HG02943 (cell line): ENCODE measurements around the gene ATP8A1.
A peak's percentile ranks its signal among the peaks of the same experiment; 100 is the strongest.
"Not testable (repeated sequence)": the region's sequence is repeated elsewhere in the genome, so short reads cannot be mapped to it uniquely, and the experiment has no call there.

ENCODE experiments used
- ATAC-seq: cut with Tn5 transposase; IDR thresholded peaks from one replicate; pipeline ENCODE4 v1.9.1; 2021; ENCODE audit warnings: mild to moderate bottlenecking, low read depth, moderate library complexity; ENCODE audit not compliant: unreplicated experiment

Gene ATP8A1

DNA sequence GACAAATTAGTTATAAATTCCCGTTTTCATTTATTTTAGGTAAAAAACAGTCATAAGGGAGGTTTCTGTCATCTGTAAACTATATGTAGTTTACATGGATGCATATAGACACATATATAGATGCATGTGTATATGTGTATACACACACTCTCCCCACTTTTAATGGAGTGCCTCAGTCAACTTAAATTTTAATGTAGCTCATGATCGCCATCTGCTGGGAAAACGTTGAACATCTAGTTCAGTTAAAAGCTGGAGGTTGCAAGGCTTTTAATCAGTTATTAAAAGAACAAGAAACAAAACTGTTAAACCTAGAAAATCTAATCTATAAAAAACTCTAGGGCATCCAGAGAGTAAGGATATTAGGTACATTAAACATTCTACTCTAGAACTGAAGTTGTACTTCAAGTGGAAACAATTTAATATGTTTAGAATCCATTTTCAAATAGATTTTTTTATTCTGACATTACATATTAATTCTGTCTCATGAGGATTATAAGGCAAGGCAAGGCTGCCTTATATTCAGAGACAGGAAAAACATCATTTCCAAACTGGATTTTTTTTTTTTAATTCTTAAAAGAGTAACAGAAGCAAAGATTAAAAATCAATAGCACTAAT, 137.0 kb downstream of the ATP8A1 start:
- no peak for ATAC-seq

DNA sequence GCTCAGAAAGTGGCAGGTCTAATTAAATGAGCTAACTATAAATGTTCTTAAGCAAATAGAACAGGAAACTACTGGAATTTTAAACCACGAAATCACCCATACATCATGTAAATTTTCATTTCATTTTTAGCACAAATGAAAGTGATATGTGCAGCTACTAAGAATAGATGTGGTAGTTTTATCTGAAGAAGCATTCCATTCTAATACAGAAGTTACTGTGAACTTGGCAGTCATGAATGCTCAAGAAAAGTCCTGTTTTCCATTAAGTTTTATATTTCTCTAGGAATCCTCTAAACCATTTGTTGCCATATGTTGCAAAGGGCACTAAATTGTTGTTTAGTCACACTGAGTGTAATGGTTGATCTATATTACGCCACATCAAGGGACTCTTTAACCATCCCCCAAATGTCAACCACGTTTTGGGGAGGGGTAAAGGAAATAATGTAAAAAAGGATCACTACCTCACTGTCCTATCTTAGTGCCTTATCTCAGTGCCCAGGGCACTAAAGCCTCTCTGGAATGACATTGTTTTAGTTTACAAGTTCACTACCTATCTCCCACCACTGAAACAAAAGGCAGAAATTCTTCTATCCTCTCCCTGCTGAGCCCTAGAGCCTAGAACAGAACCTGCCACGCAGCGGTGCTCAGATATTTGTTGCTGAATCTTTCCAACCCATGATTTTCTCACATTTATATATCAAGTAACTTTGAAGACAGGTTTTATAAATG, 141.6 kb downstream of the ATP8A1 start:
- no peak for ATAC-seq

DNA sequence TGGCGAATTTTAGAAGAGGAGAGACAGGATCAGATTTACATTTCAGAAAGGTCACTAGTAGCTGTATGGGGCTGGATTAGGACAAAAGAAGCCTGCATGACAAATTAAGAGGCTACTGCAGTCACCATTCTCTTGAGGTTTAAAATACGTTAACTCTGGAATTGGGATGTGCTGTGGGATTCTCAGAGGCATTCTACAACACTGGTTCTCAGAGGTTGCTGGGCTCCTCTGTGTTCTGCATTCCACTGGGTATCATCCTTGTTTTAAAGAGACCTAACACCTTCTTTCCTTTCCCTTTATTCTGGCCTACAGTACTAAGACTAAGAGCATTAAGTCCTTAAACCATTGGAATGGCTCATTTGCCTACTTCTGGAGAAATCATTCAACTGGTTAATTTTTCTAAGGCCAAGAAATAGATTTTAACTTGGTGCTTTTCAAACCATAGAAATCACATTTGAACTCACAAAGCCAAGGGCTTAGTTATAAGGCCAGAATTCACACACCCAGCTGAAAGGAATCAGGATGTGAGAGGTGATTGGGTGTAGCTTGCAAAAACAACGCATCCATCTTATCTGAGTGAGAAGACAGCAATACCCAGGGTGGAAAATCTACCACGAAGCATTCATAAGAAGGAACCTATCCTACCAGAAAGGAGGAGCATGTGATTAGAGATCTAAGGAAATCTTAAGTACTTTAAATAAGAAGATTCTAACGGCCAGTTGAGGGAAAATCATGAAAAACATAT, 143.0 kb downstream of the ATP8A1 start:
- ATAC-seq = no peak

DNA sequence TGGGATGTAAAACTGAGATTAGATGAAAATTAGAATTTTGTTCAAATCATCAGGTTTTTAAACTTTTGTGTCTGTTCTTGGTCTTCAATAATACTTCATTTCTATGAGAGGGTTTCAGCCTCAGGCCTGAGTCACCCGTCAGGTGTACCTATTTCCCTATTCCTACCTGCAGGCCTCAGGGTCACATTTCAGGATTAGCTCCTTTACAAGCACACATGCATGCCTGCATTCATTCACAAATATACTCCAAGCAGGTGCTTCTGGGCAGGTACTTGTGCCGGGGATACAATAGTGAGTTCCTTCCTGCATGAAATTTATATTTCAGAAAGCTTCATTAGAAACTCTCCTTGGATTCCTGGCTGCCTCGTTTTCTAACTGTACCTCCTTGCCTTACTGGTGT, 144.7 kb downstream of the ATP8A1 start:
- no peak for ATAC-seq

DNA sequence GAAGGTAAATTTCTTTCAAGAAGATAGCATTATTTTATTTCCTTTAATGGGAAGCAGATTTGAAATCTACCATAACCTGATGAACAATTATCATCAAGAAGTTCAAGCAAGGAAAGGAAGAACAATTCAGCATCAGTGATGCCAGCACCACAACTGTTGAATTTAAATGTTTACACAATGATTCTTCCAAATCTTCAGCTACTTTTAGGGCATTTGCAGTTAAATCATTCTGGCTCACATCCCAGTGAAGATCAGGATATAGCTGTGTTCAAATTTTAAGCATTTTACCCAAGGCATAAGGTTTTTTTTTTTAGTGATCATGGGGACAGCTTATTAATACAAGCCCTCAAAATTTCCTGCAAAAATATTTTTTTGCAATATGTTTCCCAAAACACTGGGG, 146.7 kb downstream of the ATP8A1 start:
- ATAC-seq = no peak

DNA sequence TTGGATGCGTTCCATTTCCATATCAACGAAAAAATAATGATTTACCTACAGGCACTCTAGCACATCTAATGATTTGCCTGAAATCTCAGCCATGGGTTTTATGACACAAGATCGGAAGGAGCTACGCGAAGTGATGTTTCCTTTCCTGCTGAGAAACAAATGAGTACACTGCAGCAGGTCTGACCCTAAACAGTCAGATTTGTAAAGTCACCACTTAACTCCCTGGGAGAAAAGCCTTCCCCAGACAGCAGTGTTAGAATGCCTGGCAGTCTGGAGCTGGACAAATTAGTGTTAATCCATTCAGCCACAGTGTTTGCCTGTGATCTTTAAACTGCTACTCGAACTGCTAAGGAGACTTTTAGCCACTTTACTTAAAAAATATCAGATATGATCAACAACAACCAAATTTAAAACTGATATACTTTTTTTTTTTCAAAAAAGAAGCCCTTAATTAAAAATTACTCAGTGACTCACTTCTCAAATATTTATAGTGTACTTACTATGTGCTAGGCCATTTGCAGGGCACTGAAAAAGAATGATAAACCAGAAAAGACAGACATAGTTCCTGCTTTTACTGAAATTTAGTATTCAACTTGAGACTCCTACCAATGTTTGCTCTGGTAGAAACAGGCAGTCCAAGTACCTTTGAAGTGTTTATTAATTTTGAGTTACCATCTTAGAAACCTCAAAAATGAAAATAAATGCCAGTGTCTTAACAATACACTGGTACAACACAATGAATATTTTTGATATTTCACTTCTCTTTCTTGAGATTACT, 155.1 kb downstream of the ATP8A1 start:
- no peak for ATAC-seq

DNA sequence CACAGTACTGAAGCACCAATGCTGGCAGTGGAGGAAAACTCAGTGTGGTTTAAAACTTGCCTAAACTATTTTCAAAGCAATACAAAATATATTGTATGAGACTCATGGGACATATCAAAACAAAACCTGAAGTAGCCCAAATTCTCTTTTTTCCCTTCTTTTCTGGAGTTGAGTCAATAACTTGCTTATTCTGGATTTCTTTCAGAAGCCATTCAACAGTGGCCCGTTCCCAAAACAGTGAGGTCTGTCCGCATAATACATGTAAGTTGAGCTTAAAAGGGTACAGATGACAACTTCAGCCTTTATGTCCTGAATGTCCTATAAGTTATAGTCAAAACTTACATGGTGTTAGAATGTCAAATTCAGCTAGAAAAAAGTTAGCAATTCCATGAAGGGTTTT, 158.9 kb downstream of the ATP8A1 start:
- no peak for ATAC-seq

DNA sequence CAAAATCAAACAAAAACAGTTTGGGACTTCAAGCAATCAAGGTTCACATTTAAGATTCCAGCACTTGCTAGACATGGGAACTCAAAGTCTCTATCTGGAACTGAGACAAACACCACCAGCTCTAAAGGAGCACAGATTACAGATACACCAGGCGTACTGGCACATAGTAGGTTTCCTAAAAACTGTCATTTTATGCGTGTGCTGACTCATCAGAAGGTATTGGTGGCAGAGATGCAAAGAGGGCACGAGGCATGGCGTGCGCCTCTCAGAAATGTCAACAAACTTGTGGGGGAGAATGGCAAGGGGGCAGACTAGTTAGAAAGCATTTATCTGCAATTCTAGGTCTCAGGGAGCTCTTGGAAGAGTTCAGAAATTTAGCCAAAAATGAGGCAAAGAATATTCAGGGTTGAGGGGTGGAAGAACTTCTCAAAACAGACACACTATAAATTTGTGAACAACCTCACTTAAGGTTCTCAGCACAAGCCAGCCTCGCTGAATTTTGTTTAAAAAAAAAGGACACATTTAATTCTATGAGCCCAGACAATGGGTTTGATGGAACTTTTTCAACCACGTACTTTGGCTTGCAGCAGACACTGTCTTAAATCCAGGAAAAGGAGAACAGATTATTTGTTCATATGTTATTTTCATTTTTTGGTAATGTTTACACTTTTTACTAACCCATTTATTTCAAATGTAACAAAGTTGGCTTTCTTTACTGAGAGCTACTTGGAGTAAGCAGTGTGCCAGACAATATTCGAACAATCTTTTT, 159.6 kb downstream of the ATP8A1 start:
- no peak for ATAC-seq

DNA sequence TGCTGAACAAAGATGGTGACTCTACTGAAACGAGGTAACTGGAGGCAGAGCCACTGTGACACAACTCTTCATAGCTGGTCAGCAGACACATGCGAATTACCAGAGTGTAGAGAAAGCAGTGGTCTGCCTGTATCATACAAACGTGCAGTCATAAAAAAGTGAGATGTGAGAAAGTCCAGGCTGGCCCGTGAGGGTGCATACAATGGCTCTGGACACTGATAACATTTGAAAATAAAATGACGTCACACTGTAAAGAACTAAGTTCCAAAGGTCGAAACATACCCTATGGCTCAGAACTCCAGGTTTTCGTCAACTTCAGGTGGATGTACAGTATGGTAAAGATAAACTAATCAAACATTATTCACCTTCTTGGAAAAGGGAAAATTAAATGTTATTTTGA, 163.9 kb downstream of the ATP8A1 start:
- ATAC-seq = no peak

DNA sequence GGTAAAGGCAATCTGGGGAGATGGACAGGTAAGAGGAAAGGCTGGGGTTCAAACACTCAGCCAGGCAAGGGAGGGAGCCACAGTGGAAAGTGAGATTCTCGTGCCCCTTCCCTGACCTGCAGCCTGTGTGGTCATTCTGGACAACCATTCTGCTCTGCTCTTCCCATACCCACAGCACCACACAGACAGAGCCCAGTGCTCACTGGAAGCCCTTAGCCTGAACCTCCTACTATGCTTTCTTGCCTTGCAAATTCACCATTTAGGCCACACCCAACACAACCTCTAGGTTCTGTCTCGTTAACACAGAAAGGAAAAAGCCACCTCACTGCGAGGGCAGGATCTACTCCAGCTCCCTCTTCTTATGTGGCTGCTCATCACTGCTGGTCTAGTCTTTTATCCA, 166.9 kb downstream of the ATP8A1 start:
- ATAC-seq = no peak

DNA sequence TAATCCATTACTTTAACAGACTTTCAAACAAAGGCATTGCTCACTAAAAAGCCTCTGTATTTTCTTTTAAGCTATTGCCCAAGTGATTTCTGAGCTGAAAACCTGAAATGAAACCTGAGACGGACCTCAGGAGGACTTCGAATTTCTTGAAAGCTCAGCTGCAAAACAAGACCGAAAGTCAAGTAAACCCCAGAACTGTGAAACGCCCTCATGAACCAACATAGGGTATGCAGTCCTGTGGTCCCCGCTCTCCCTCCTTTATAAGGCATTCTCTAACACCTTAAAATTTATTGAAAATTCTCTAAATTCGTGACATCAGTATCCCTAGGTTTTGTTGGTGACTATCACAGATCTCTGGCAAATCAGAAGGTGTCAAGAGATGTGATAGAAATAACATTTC, 167.8 kb downstream of the ATP8A1 start:
- peak; percentile 73 for ATAC-seq

DNA sequence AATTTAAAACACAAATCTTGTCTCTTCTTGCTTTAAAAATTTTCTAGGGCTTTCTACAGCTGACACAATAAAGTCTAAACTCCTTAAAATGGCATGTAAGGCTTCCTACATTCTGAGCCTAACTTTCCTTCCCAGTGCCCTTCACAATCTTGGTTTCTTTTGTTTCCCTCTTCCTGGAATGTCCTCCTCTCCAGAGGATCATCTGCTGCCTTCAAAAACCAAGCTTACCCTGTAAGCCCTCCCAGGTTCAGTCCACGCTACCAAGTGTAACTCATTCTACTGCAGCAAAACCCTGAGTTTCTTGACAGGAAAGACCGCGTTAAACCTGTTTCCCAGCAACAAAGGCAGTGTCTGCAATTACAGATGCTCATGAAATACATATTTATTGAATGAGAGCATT, 168.4 kb downstream of the ATP8A1 start:
- no peak for ATAC-seq

DNA sequence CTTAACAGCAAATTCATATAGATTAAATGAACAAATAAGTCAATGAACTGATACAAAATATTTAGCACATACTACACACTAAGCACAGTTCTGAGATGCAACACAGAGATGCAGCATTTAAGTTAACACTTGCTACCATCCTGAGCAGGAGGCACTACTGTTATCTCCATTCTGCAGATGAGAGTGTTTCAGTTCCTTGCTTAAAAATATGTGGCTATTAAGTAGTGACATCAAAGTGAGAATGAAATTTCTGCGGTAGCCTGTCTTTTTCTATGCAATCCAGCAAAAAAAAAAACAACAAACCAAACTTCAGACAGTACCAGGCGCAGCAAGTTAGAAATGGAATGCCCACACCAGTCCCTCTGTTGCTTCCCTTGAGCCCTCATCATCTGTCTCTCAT, 168.8 kb downstream of the ATP8A1 start:
- ATAC-seq = peak; percentile 82

DNA sequence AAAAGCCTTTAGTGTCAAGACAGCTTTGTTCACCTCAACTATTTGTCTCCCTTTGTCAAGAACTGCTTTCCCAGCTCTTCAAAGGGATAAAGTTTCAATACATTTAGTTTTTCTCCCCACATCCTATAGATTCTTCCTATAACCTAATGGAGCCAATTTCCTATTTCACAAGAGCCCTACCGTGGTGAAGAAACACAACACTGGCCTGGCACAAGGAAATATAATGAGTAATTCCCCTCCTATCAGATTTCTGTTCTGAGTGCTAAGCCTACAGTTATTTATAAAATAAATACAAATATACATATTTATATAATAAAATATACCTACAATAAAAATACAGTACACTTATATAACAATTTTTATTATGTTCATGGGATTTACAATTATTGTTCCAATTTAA, 169.7 kb downstream of the ATP8A1 start:
- no peak for ATAC-seq

DNA sequence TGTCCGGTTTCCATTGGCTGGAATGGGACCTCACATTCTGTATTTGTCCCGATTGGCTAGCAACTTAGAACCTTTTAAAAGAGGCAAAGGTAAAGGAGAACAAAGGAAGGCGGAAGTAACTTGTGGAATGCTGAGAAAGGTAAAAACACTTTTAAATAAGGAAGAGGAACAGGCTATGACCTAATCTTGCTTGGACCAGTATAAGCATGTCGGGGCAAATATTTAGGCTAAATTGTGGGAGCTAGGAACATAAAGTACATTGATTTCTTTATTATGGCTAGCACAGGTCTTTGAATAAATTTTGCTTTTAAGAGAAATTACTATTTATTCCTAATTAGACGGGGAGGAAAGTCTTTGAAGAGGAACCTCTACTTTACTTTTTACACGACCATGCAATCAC, 170.7 kb downstream of the ATP8A1 start:
- not testable (repeated sequence) for ATAC-seq

DNA sequence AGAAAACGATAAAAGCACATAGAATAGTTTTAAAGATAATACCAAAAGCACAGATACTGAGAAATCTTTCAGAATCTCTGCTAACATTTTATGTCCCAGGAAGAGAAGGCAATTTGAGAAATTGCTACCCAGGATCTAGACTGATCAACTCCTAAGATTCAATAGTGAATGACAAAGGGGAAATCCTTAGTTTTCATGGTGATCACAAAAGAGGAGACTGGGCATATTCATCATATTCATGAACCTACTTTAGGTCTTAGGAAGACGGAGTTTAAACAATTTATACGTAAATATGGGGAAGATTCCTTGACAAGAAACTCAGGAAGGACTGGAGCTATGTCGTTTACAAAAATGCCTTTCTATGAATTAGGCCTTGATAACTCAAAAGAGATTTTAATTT, 172.3 kb downstream of the ATP8A1 start:
- ATAC-seq = no peak

DNA sequence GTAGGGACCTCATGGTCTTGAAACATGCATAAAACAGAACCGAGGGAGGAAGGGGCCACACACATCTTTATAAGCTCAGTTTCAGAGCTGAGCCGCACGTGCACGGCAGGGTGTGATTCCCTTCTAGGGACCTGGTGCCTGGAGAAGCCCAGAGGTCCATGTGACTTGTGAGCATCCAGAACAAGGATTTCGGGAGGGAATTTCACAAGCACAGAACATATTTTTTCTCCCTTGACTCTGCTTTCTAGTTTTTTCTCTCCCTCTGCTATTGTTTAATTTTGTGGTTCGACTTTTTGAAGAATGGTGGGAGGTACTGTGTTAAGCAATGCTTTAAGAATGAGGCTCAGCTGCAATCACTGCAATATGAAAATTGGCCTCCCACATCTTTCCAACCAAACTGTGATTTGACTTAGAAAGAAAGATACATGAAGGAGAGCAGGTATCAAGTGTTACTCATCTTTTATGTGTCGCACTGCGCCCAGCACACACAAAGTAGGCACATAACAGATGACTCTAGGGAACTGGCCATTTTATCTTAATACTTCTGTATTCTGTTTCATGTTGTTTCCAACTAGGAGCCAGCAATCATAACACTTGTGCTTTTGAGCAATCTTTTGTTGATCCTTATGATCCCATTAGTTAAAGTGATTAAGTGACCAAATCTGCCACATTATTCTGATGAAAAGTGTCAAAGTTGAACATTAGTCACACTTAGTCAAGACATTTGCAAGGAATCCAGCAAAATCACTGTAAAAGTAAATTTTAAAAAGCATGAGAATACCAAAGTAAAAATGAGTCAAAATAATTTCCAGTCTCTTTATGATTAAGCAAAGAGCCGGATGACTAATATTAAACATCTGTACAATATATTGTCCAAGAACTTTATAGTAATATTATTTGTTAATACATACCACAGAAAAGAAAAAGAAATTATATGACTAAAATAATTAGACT, 173.2 kb downstream of the ATP8A1 start:
- ATAC-seq = no peak

DNA sequence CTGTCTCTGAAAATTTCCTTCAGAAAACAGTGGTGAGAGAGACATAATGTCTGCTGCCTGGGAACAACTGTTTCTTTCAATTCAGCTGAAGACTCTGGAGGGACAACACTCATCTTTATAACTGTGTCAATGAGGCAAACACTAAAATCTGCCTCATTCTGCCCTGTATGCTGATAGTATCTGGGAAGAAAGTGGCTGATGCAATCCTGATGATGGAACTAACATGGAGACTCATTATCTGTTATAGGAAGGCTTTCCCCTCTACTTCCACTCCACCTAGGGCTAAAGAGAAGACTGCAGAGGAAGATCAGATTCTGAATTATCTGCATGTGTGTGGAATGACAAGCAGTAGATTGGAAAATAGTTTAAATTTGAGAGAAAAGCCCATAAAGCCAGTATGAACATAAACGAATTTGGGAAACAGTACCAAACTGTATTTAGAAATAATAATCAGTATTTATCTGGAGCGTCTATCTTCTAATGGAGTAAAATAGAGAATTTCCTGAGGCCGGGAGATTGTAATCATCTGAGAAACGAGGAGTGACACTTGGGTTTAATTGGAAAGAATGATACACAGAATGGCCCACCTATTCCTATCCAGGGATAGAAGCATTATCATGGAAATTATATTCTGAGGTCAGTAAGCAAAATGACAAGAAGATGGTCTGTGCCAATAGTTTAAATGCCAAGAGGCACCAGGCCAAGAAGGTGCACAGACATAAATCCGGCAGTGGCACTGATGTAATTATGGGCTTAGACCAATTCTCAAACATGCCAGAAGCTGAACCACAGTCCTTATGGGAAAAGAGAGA, 174.2 kb downstream of the ATP8A1 start:
- ATAC-seq = no peak
